Prostate gland (tissue), 2 donors: ENCODE data around the gene ADAMTSL5.

Source experiments
- CTCF ChIP-seq, 4 experiments: fragments of 200-600 bp in 2 of 4; fragments of 450-650 bp in 2 of 4; sonication (generic) in 2 of 4; IDR thresholded peaks; 1 replicate in 3 of 4; 2 replicates in 1 of 4; pipeline ENCODE4 v1.5.1; 2016 to 2019; ENCODE audit warnings: antibody characterized with exemption in 4 of 4, mild to moderate bottlenecking in 2 of 4, moderate library complexity in 2 of 4
- POLR2A ChIP-seq: fragments of 450-650 bp; IDR thresholded peaks from one replicate; pipeline ENCODE4 v1.6.1; 2016; ENCODE audit warnings: antibody characterized with exemption, mild to moderate bottlenecking

GRCh38 chr19:1551068-1552040 is 38.5 kb upstream of the ADAMTSL5 start:
- TF ChIP-seq POLR2A (no peak), CTCF (IDR thresholded peaks at IDR 0.05) (no peak)
